ENCODE data around the gene TMEM258. TPM values are rescaled to one million over a fixed set of nuclear protein-coding genes. Genes with fewer than 3 reads are reported as not detected.

TMEM258 gene
- total and polyA plus RNA-seq, 9 of the 15 experiments (the other 6 are each of a cell fraction or from before 2014, with no cell fraction given): 97.2 to 856 (median 231) TPM

DNA sequence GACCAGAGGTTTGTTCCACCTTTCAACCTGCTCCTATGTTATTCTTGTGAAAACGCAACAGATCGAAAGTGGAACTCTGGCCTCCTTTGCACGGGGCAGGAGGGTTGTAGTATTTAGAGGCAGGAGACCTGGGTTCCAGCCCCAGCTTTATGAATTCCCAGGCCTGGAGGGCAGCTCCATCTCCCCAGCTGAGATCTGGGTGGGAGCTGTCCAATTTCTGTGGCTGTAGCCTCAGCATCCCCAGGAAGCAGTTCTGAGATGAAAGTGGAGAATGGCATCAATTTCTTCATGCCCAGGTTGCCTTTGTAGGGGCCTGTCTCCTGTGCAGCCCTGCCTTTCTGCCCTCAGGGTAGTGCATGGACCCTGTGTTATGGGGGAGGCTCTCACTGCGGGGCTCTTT, 39.8 kb upstream of the TMEM258 start:
- DNase-seq (ENCODE audit: extremely low read depth in 1 of 4, low spot score in 3 of 4) (no peak), FAIRE-seq (no peak), ATAC-seq (no peak)
- no peak overlapping the region for H2AFZ ChIP-seq (ENCODE audit: low read depth, low read length)
- POLR2A ChIA-PET: interaction anchor here (0.6 to 2.1 kb wide), 3 partner anchors 10 to 17 kb away, joined by 3 to 10 read pairs (median 4); no protein-coding TSS in a partner anchor
- no peaks in the 10 kb centered on the region for H3K27me3 ChIP-seq (ENCODE audit: control insufficient read depth in 2 of 2, insufficient read depth in 2 of 2, low read length in 2 of 2)
- H3K4me1 ChIP-seq (replicated peaks in 1 of 2; ENCODE audit: control insufficient read depth in 2 of 2, insufficient read depth in 2 of 2, low read length in 2 of 2): peaks cover 40 to 61% of the 10 kb centered on the region in 2 experiments
- CTCF ChIA-PET (ENCODE audit: low intra/inter-chr PET ratio): no interaction called here
- intact Hi-C loops (cut with micrococcal nuclease): no loop called here
- H4K20me1 ChIP-seq (replicated peaks; ENCODE audit: control insufficient read depth, insufficient read depth, low read length): no peaks in the 10 kb centered on the region
- no TSS peak for BruUV-seq (replicated peaks)
- peaks cover 31% of the 10 kb centered on the region; the same call in 2 of the 3 replicates for H3K79me2 ChIP-seq (ENCODE audit: control insufficient read depth, insufficient read depth, low read length)
- H3K9ac ChIP-seq (ENCODE audit: insufficient read depth in 1 of 2, low read depth in 2 of 2, low read length in 2 of 2): peak overlapping the region in 1 of 2 experiments; percentile 93; a peak in 1 of 4 replicates
- H3K4me2 ChIP-seq (ENCODE audit: insufficient read depth, low read length): no peak overlapping the region
- no peak overlapping the region for H3K4me3 ChIP-seq
- in situ Hi-C loops (cut with MboI): no loop called here
- WGBS (ENCODE audit: insufficient coverage, low coverage, missing lambda C conversion rate): 73% methylated on average over 4 of the region's 4 CpGs
- peaks cover 10% of the 10 kb centered on the region for H3K9me1 ChIP-seq (ENCODE audit: control insufficient read depth, insufficient read depth, low read length)
- peak overlapping the region; percentile 11; the same call in 1 of the 3 replicates for H3K27ac ChIP-seq (ENCODE audit: extremely low read depth, low read depth, low read length)
- H3K9me3 ChIP-seq (replicated peaks; ENCODE audit: control insufficient read depth, insufficient read depth, low read depth, low read length): no peaks in the 10 kb centered on the region
- H3K36me3 ChIP-seq (ENCODE audit: control insufficient read depth, insufficient read depth, low read length): no peaks in the 10 kb centered on the region
- TF ChIP-seq, protein P1, sequence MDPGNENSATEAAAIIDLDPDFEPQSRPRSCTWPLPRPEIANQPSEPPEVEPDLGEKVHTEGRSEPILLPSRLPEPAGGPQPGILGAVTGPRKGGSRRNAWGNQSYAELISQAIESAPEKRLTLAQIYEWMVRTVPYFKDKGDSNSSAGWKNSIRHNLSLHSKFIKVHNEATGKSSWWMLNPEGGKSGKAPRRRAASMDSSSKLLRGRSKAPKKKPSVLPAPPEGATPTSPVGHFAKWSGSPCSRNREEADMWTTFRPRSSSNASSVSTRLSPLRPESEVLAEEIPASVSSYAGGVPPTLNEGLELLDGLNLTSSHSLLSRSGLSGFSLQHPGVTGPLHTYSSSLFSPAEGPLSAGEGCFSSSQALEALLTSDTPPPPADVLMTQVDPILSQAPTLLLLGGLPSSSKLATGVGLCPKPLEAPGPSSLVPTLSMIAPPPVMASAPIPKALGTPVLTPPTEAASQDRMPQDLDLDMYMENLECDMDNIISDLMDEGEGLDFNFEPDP (CRISPR knock-in tag; IDR thresholded peaks at IDR 0.05): no peak
- TF ChIP-seq ZBTB8A (IDR thresholded peaks at IDR 0.05; ENCODE audit: partially characterized antibody) (no peak), AFF4 (CRISPR knock-in tag; IDR thresholded peaks at IDR 0.05) (no peak), GABPB2 (CRISPR knock-in tag; conservative IDR thresholded peaks at IDR 0.05) (no peak), MED1 (CRISPR knock-in tag; IDR thresholded peaks at IDR 0.05; ENCODE audit: borderline replicate concordance) (no peak), SMARCA4 (IDR thresholded peaks at IDR 0.05) (no peak), HBP1 (CRISPR knock-in tag; IDR thresholded peaks at IDR 0.05) (no peak)

Measured in K562 (cell line).